Esophagus squamous epithelium (tissue), 4 donors: ENCODE data around the gene FOXL1.

Experiments used
- CTCF ChIP-seq, 6 experiments: fragments of 450-650 bp in 4 of 6; fragments of 200-600 bp in 2 of 6; sonication (generic) in 2 of 6; IDR thresholded peaks; one replicate each; pipeline ENCODE4 v1.5.1; 2016 to 2019; ENCODE audit warnings: antibody characterized with exemption in 6 of 6, mild to moderate bottlenecking in 4 of 6, moderate library complexity in 4 of 6
- POLR2A ChIP-seq, 4 donors: fragments of 450-650 bp; IDR thresholded peaks; one replicate each; pipeline ENCODE4 v1.6.1; 2017; ENCODE audit warnings: antibody characterized with exemption in 4 of 4, mild to moderate bottlenecking in 4 of 4, moderate library complexity in 3 of 4

DNA sequence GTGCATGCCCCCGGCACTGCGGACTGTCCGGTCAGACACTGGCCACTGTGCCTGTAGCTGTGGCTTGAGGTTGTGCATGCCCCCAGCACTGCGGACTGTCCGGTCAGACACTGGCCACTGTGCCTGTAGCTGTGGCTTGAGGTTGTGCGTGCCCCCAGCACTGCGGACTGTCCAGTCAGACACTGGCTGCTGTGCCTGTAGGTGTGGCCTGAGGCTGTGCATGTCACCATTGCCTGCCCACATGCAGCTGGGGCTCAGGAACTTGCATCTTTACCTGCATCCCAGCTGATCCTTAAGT lies 28.5 kb upstream of the FOXL1 start:
- TF ChIP-seq CTCF (IDR thresholded peaks at IDR 0.05) (no peak), POLR2A (IDR thresholded peaks at IDR 0.05) (no peak)
